ENCODE data around the gene CEP164.

The CEP164 gene

GRCh38 chr11:117430293-117430955 is 102.8 kb downstream of the CEP164 start:
- no peak for TF ChIP-seq TAF1 (IDR thresholded peaks at IDR 0.05; ENCODE audit: borderline replicate concordance, insufficient read depth, low read length)
- TF ChIP-seq REST (IDR thresholded peaks at IDR 0.05; ENCODE audit: insufficient read depth in 1 of 2, low read depth in 2 of 2, low read length in 2 of 2), result no peak
- no peak for TF ChIP-seq FOXP2 (optimal IDR thresholded peaks at IDR 0.05; ENCODE audit: borderline replicate concordance, extremely low read depth, extremely low read length, insufficient read depth)
- TF ChIP-seq POLR2AphosphoS5 (IDR thresholded peaks at IDR 0.05; ENCODE audit: low read depth, low read length), result no peak
- TF ChIP-seq SIN3A (IDR thresholded peaks at IDR 0.05; ENCODE audit: borderline replicate concordance, insufficient read depth, low read length), result no peak

DNA sequence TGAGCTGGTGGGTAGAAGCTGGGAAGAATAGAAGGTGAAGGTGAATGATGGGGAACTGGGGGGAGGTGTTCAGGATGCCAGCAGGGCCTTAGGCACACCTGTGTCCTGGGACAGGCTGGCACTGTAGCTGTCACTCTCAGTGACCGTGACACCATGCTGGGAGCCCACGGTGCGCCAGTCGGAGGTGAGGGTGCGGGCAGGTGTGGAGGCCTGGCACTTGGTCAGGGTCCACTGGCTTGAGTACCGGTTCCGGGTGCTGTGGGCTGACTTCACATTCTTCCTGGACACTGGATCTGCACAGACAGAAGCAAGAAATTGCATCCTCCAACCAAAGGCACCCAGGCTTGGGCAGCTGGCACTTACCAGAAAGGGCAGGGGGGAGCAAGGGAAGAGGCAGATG is 103.8 kb downstream of the CEP164 start:
- no peak for TF ChIP-seq SIN3A (IDR thresholded peaks at IDR 0.05; ENCODE audit: borderline replicate concordance, insufficient read depth, low read length)
- TF ChIP-seq TAF1 (IDR thresholded peaks at IDR 0.05; ENCODE audit: borderline replicate concordance, insufficient read depth, low read length), result no peak
- TF ChIP-seq REST (IDR thresholded peaks at IDR 0.05; ENCODE audit: insufficient read depth in 1 of 2, low read depth in 2 of 2, low read length in 2 of 2), result no peak
- no peak for TF ChIP-seq POLR2AphosphoS5 (IDR thresholded peaks at IDR 0.05; ENCODE audit: low read depth, low read length)
- no peak for TF ChIP-seq FOXP2 (optimal IDR thresholded peaks at IDR 0.05; ENCODE audit: borderline replicate concordance, extremely low read depth, extremely low read length, insufficient read depth)

GRCh38 chr11:117433717-117434116 is 106.1 kb downstream of the CEP164 start:
- TF ChIP-seq TAF1 (IDR thresholded peaks at IDR 0.05; ENCODE audit: borderline replicate concordance, insufficient read depth, low read length), result no peak
- TF ChIP-seq SIN3A (IDR thresholded peaks at IDR 0.05; ENCODE audit: borderline replicate concordance, insufficient read depth, low read length), result no peak
- no peak for TF ChIP-seq REST (IDR thresholded peaks at IDR 0.05; ENCODE audit: insufficient read depth in 1 of 2, low read depth in 2 of 2, low read length in 2 of 2)
- TF ChIP-seq POLR2AphosphoS5 (IDR thresholded peaks at IDR 0.05; ENCODE audit: low read depth, low read length), result no peak
- TF ChIP-seq FOXP2 (optimal IDR thresholded peaks at IDR 0.05; ENCODE audit: borderline replicate concordance, extremely low read depth, extremely low read length, insufficient read depth), result no peak

DNA sequence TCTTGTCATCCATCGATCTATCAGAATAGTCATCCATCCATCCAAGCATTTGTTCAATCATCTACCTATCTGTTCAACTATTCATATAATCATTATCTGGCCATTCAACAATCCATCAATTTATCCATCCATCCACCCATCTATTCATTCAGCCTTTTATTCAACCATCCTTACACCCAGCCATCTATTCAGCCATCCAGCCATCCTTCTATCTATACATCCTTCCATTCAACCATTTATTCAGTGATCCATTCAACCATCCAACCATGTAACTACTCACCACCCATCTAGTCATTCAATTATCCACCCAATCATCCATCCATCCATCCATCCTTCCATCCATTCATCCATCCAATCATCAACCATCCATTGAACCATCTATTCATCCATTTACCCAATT is 106.8 kb downstream of the CEP164 start:
- TF ChIP-seq POLR2AphosphoS5 (IDR thresholded peaks at IDR 0.05; ENCODE audit: low read depth, low read length), result no peak
- no peak for TF ChIP-seq FOXP2 (optimal IDR thresholded peaks at IDR 0.05; ENCODE audit: borderline replicate concordance, extremely low read depth, extremely low read length, insufficient read depth)
- no peak for TF ChIP-seq REST (IDR thresholded peaks at IDR 0.05; ENCODE audit: insufficient read depth in 1 of 2, low read depth in 2 of 2, low read length in 2 of 2)
- no peak for TF ChIP-seq SIN3A (IDR thresholded peaks at IDR 0.05; ENCODE audit: borderline replicate concordance, insufficient read depth, low read length)
- no peak for TF ChIP-seq TAF1 (IDR thresholded peaks at IDR 0.05; ENCODE audit: borderline replicate concordance, insufficient read depth, low read length)
